VCaP (cell line): ENCODE measurements around the gene RCOR3.
A peak's percentile ranks its signal among the peaks of the same experiment; 100 is the strongest.
"Not testable (repeated sequence)": the region's sequence is repeated elsewhere in the genome, so short reads cannot be mapped to it uniquely, and the experiment has no call there.

Experiments used
- H3K27ac ChIP-seq: fragments of 450-650 bp; 2 replicates; pipeline ENCODE4 v1.5.1; 2017
- CTCF ChIP-seq: fragments of 450-650 bp; conservative IDR thresholded peaks from 2 replicates; pipeline ENCODE4 v1.5.1; 2017; ENCODE audit warnings: mild to moderate bottlenecking, moderate library complexity

RCOR3 gene

GRCh38 chr1:211349741-211350140, 90.6 kb downstream of the RCOR3 start:
- no peak for TF ChIP-seq CTCF
- H3K27ac ChIP-seq: no peak overlapping the region

GRCh38 chr1:211352055-211352454, 92.9 kb downstream of the RCOR3 start:
- not testable (repeated sequence) for H3K27ac ChIP-seq

- no peak for TF ChIP-seq CTCF
- no peak overlapping the region for H3K27ac ChIP-seq
Observed at GRCh38 chr1:211352465-211352864, 93.3 kb downstream of the RCOR3 start.

- H3K27ac ChIP-seq: no peak overlapping the region
- TF ChIP-seq CTCF: peak; percentile 74
Observed at GRCh38 chr1:211352985-211353515, 93.9 kb downstream of the RCOR3 start.

GRCh38 chr1:211353562-211354212, 94.5 kb downstream of the RCOR3 start:
- no peak overlapping the region for H3K27ac ChIP-seq
- TF ChIP-seq CTCF: no peak

- no peak overlapping the region for H3K27ac ChIP-seq
- no peak for TF ChIP-seq CTCF
Observed at GRCh38 chr1:211355873-211356272, 96.7 kb downstream of the RCOR3 start.

GRCh38 chr1:211356723-211357407, 97.7 kb downstream of the RCOR3 start:
- H3K27ac ChIP-seq: no peak overlapping the region

More at GRCh38 chr1:211356723-211357407, 97.7 kb downstream of the RCOR3 start:
- no peak for TF ChIP-seq CTCF
